NOMO-1 (cell line): ENCODE results near the gene GMPR2.

Experiments
- DNase-seq, 2 experiments: peaks; one replicate each; lab custom pipeline; 2025; ENCODE audit not compliant: unreplicated experiment in 2 of 2; lab: John Stamatoyannopoulos, UW

Gene GMPR2

GRCh38 chr14:24282736-24283135, 50.0 kb downstream of the GMPR2 start:
- no peak for DNase-seq

- DNase-seq = no peak
These were observed 51.2 kb downstream of the GMPR2 start for GRCh38 chr14:24283796-24284460.

GRCh38 chr14:24284501-24285035, 51.8 kb downstream of the GMPR2 start:
- DNase-seq = no peak

GRCh38 chr14:24285351-24285750, 52.6 kb downstream of the GMPR2 start:
- no peak for DNase-seq

- DNase-seq = no peak
These were observed 54.3 kb downstream of the GMPR2 start for GRCh38 chr14:24286996-24287395.
